SH-SY5Y (cell line): ENCODE measurements around the gene UBAC2.

Experiments used
- GATA2 ChIP-seq: IDR thresholded peaks from 2 replicates; pipeline ENCODE4 v1.6.1; 2011; ENCODE audit warnings: mild to moderate bottlenecking, low read depth, low read length
- GATA3 ChIP-seq: IDR thresholded peaks from 2 replicates; pipeline ENCODE4 v1.6.1; 2011; ENCODE audit warnings: low read depth, mild to moderate bottlenecking, low read length, moderate library complexity

UBAC2 gene

DNA sequence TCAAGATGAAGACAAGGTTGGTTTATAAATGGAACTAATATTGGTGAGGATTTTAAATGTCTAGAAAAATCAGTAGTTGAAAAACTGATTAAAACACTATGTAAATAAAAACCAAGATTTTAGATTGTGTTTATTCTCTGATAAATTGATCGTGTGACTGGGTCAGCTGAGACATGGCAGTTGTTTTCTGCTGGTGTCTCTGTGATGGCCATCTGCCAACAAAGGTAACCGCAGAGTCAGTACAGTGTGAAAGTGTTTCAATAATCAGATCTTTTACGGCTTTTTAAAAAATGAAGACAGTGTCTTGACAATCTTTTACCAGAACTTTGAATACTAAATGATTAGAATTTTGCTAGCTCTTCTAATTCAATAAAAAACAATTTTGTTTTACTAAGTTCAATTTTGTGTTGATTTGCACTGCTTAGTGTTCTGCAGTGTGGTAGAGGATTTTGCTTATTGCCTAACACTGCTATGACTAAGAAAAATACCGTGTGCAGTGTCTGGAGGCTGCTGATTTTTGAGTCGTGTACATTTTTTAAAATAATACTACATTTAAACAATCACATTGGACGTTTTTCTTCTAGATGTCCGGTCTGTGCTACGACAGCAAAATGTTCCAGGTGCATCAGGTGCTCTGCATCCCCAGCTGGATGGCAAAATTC is 139.2 kb downstream of the UBAC2 start:
- no peak for TF ChIP-seq GATA2
- no peak for TF ChIP-seq GATA3

DNA sequence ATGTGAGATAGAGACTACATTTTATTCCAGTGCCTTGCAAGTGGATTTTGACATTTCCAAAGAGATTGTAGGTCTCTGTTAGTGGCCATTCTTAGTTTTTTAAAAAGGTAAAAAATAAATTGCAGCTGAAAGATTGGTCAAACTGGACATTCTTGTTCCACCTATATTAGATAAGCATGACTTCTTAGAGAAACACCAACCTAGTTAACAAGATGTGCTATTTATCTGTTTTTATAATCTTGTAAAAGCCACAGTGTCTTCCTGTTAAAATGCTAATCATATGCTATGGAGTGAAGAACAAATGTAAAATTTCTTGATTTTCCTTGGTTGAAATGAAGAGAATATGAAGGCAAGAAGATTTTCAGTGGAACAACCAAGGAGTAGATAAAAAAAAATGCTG is 140.0 kb downstream of the UBAC2 start:
- TF ChIP-seq GATA3 (no peak), GATA2 (no peak)

DNA sequence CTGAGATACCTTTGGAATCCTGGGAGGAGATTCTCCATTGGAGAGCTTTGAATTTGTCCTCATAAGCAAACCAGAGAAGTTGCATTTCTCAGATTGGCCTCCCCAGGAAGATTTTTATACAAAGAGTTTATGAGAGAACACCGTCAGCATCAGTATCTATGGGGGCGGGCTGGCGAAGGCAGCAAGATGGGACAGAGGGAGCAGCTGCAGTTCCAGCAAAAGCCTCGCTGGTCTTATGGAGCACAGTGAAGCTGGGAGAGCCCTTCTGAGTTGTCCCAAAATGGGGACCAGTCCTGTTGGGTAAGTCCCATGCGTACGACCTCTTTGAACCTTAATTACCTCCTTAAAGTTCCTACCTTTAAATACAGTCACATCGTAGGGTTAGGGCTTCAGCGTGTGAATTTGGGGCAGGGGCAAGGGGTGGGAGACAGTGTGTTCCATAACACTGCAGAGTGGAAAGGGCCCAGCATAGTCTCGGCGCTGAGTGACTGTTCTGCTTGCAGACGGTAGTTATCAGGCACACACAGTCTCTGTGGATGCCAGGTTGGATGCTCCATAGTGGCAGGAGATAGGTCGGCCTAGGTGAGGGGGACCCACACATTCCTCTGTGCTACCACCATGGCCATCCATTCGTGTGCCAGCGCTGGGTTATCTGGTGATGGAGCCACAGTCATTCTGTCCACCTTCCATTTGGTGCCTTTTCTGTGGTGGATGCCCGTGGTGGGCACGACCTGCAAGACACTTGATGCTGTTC is 141.5 kb downstream of the UBAC2 start:
- TF ChIP-seq GATA2 (no peak), GATA3 (no peak)

DNA sequence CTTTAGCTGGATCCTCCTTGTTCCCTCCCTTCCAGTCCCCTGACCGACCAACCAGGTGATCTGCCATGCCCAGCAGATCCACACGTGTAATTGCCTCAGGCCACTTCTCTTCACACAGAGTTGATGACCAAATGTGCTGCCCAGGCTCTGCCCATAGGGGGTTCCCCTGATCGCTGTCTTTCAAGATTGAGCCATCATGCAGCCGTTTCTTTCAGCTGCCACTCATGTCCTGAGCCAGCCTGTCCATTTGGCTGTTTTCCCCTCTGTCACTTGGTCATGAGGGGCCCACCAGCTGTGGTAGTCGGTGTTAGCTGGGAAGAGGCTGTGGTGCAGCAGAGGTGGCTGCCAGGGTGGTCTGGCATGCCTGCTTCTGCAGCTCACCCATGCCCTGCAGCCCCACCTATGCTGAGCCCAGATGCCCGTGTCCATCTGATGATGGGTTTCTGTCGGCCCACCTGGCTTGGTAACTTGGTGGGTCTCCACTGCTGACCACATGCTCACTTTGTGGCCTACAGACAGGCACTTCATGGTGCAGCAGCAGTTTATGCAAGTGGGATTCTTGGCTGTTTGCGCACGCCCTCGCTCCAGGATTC is 142.2 kb downstream of the UBAC2 start:
- TF ChIP-seq GATA2 = no peak
- TF ChIP-seq GATA3 = no peak

DNA sequence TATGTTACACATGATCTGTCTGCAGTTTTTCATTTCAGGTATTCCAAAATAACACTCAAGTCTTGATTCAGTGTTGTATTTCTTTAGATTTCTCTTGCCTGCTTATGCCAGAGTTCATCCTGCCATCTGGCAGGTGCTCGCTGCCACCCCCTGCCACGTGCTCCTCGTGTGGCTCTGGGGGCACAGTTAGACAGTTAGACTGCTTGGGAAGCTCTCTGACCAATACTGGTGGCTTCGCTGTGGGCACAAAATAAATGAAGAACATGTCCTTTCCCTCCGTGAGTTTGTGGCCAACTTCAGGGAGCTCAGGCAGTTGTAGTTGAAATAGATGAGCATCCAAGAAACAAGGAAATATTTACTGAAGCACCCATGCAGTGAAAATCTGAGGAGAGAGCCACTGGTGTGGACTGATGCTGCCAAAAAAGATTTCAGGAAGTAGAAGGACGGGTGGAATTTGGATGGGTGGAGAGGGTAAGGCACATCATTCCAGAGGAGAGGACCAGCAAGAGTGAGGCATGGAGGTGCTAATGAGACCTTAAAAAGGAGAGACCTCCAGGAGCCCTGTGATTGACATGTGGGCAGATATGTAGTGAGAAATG is 144.1 kb downstream of the UBAC2 start:
- TF ChIP-seq GATA3 (no peak), GATA2 (no peak)

DNA sequence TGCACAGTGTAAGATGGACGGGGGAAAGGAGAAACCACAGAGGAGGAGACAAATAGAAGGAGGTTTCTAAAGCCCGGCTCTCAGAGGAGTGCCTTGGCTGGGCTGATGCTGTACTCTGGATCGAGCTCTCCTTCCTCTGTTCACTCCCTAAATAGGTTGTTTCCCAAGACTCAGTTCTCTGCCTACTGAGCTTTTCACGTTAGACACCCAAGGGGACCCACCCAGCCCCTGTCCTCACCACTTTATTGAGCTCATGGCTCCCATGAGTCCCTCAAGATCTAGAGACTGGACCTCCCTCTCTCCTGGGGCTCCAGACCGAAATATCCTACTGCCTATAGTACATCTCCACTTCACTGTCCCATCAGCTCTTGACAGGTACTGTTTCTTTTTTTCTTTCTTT is 144.7 kb downstream of the UBAC2 start:
- TF ChIP-seq GATA2 = no peak
- no peak for TF ChIP-seq GATA3

DNA sequence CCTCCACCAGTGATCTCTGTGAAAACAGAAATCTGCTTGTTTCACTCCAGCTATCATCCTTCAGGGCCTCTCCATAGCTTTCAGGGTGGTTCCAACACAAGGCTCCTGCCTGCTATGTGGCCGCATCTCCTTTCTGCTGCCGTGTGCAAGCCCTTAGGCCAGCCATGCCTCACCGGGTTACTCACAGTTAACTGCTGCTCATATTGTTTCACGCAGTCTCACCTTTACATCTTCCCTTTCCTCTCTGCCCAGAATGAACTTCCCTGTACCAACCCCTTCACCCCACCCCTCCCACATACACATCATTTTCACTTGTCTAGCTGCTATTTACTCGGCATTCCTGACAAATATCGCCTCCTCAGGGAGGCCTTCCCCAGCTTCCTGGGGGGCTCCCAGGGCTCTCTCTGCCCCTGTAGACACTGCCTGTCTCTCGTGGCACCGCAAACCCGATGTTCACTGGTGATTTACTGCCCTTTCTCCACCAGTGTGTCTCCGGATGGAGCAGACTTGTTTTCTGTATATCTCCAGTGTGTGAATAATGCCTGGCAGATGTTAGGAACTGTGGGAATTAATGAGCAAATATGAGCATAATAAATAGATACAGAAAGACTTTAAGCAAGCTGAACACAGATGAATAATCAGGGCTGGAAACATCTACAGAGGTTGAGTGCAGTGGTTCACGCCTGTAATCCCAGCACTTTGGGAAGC is 145.8 kb downstream of the UBAC2 start:
- TF ChIP-seq GATA2 (no peak), GATA3 (no peak)

DNA sequence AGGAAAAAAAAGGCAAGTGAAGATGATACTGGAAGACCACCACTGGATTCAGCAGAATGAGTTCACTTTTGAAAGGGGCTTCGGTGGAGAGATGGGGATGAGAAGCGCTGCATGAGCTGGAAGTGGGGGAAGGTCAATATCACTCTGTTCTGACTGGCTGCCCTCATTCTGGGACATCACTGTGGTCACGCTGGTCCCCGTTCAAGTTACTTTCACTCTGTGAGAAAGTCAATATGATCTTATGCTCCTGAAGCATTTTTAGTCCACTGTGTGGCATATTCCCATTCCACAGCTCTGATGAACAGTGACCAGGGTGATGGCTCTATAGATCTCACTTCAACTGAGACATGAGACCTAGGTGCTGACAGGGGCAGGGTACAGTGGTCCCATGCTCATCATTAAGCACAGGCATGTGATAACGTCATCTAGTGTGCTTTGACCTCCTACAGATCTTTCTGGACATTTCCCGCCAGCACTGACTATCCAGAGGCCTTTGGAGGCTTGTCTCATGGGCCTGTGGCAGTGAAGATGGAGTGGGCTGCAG is 146.8 kb downstream of the UBAC2 start:
- TF ChIP-seq GATA3 (no peak), GATA2 (no peak)

DNA sequence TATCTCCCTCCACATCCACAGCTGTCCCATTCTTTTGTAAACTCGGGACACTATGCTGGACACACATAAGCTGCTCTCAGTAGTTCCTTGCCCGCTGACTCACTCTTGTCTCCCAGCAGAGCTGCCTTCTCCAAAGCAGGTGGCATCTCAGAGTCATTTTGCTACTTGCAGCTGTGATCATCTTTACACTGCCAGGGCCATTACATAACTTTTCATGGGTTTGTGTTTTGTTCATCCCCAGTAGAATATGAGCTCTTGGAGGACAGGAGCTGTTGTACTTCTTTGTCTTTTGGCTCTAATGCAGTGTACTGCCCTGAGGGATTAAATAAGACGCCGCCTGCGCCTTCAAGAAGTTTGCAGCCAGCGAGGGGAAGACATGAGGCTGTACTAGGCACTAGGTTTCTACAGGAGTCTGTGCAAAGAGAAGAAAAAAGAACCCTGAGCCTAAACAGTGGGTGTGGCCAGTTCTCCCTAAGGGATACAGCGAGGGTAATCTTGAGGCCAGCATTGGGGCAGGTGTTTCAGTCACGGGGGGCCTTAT is 147.3 kb downstream of the UBAC2 start:
- no peak for TF ChIP-seq GATA2
- no peak for TF ChIP-seq GATA3

DNA sequence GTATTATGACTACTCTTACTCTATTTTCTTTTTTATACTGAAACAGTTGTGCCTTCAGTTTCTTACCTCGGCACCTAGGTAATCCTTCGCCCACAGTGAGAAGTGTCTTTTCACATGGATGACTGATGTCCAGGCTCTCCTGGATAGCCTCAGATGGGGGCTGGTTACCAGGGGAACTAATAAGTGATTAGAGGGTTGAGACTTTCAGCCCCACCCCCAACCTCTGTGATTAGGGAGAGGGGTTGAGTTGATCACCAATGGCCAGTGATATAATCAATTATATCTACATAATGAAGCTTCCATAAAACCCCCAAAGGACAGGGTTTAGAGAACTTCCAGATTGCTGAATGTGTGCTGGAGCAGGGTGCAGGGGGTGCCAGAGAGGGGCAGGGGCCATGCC is 149.5 kb downstream of the UBAC2 start:
- no peak for TF ChIP-seq GATA2
- TF ChIP-seq GATA3 = no peak

DNA sequence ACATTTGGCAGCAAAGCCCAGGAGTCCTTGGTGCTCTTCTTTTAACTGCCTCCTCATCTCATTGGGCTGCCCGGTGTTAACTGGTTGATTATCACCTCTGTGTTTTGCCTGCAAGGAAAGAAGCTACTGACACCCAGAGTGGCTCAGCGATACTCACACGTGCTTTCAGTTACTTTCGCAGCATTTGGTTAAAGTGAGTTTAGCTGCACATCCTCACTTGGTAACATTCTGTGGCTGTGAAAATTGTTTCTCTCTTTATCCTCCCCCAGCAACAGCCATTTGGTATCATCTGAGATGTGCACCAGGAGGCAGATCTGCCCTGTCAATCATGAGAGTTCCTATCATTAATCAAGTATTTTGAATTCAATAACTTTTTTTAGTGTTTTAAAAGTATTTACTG is 151.1 kb downstream of the UBAC2 start:
- TF ChIP-seq GATA2 (no peak), GATA3 (no peak)

DNA sequence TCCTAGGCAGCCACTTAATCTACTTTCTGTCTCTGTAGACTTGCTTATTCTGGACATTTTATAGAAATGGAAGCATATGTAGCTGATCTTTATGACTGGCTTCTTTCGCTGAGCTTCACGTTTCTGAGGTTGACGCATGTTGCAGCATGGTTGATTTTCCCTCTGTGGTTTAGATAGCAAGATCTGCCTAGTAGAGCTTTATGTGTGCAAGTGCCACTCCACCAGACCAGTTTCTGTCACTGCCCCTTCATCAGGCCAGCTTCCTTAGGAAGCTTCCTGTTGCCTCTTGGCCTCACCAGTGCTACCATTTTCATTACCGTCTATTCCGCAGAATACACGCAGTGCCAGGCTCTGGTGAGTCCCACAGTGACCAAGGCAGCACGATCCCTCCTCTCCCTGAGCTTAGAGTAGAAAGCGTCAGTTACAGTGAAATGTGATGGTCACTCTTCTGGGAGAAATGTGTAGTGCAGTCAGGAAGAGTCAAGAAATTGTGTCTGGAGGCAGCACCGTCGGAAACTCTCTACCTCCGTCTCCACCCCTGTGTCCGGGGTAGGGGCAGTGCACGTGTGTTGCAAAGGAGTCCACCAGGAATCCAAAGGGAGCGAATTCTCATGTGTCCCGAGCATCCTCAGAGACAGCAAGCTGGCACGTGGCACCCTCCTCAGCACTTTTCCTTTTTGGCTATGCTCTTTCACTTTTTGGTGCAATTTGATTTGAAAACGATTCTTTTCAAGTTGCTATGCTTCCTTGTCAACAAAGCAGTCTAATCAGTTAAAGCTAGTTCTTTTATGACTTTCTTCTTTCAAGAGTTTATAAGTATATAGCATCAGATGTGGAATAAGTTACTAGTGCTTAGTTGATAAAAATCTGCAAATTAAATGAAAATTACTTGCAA is 151.9 kb downstream of the UBAC2 start:
- no peak for TF ChIP-seq GATA2
- no peak for TF ChIP-seq GATA3

DNA sequence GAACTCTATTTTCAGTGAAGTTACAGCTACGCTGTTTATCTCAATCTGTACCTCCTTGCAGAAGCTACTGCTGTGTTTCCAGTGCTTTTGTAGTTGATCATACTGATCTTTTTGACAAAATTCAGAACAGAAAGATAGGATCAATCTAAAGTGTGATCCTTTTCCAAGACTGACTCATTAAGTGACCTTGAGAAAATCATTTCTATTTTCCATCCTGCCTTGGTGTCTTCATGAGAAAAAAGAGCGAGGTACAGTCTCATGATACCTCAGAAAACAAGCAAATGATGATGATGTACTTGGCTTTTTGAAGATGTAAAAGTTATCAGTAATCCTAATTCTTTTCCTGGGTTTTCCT is 152.6 kb downstream of the UBAC2 start:
- TF ChIP-seq GATA2 (no peak), GATA3 (no peak)

DNA sequence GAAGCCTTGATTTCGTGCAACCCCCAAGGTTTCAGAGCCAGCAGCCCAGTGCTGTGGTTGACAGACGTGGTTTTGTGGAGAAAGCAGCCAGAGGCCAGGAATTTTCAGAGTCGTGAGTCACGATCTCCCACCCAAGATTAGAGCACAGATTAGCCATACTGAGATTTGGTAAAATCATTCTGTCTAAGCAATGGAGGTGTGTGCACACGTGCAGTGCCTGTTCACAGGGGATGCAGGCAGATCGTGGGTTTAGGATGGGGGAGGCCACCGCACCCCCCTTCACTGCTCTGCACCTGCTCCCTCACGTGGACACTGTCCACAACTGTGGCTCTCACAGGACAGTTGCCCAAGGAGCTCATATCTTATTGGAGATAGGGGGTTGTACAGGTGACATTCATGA is 153.2 kb downstream of the UBAC2 start:
- TF ChIP-seq GATA3 = no peak
- TF ChIP-seq GATA2 = no peak; the same call in 1 of the 2 replicates
